GM19025 (cell line): Measurements from ENCODE around the gene NFATC1.

Experiments
- ATAC-seq: cut with Tn5 transposase; IDR thresholded peaks from one replicate; pipeline ENCODE4 v1.9.1; 2021; ENCODE audit warnings: mild to moderate bottlenecking, low read depth, moderate library complexity; ENCODE audit not compliant: unreplicated experiment

The NFATC1 gene

GRCh38 chr18:79483971-79484491, 88.3 kb downstream of the NFATC1 start:
- no peak for ATAC-seq

- ATAC-seq, result no peak
These were observed 89.2 kb downstream of the NFATC1 start for GRCh38 chr18:79484661-79485621.

- no peak for ATAC-seq
These were observed 90.1 kb downstream of the NFATC1 start for GRCh38 chr18:79485788-79486355.

GRCh38 chr18:79486356-79487182, 90.8 kb downstream of the NFATC1 start:
- no peak for ATAC-seq

- no peak for ATAC-seq
These were observed 91.6 kb downstream of the NFATC1 start for GRCh38 chr18:79487183-79487800.

GRCh38 chr18:79487801-79488201, 92.1 kb downstream of the NFATC1 start:
- no peak for ATAC-seq

GRCh38 chr18:79488311-79489050, 92.8 kb downstream of the NFATC1 start:
- no peak for ATAC-seq

GRCh38 chr18:79489051-79489898, 93.5 kb downstream of the NFATC1 start:
- ATAC-seq, result no peak

- ATAC-seq, result no peak
These were observed 94.3 kb downstream of the NFATC1 start for GRCh38 chr18:79489899-79490625.

- ATAC-seq, result no peak
These were observed 94.9 kb downstream of the NFATC1 start for GRCh38 chr18:79490626-79491041.

- ATAC-seq, result no peak
These were observed 95.4 kb downstream of the NFATC1 start for GRCh38 chr18:79491081-79491551.

- no peak for ATAC-seq
These were observed 97.6 kb downstream of the NFATC1 start for GRCh38 chr18:79493211-79493800.

GRCh38 chr18:79493801-79494211, 98.1 kb downstream of the NFATC1 start:
- no peak for ATAC-seq

GRCh38 chr18:79494936-79495335, 99.2 kb downstream of the NFATC1 start:
- no peak for ATAC-seq

- no peak for ATAC-seq
These were observed 99.9 kb downstream of the NFATC1 start for GRCh38 chr18:79495591-79496071.

GRCh38 chr18:79496237-79496977, 100.7 kb downstream of the NFATC1 start:
- ATAC-seq, result no peak
